ENCODE results near the gene DAPL1.

DAPL1 gene

GRCh38 chr2:158778243-158778642 lies 16.9 kb upstream of the DAPL1 start:
- no peak for DNase-seq

DNA sequence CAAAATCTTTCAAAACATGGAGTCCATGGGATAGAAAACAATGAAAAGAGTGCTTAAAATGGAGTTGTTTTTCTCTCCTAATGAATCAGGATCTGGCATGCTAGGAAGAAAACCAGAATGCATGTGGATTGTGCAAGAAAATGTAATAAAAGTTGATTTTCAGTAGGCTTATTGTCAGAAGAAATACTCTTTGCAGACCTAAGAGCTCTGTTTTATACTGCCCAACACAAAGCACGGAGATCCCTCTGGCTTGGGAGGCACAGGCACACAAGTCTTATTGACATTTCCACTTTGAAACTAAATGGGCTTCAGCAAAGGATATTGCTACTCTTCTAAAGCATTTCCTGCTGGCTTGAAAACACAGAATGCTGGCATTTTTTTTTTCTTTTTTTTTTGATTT lies 15.5 kb upstream of the DAPL1 start:
- DNase-seq, result no peak

DNA sequence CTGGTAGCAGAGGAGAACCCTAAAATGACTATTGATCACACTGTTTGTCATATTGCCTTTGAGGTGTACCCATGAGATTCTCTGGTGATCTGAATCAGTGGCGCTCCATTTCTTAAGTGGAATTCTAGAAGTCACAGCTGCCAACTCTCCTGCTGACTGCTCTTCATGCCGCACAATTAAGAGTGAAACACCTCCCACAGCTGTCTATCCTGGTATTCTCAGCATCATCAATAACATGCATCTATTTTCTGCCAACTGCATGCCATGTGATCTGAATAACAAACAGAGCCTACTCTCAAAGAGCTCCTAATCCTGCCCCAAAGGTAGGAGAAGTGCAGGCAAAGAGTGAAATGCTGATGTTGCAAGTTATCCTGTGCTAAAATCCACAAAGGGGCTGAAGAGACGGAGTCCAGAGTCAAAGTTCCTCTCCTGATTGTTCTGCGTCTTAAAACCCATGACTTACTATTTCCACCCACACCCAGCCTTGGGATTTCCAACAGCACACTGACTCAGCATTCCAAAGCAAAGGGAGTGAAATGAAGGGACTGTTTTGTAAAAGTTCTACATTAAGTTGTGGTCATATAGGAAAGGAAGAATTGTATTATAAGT lies 13.7 kb upstream of the DAPL1 start:
- no peak for DNase-seq

GRCh38 chr2:158782136-158782535 lies 13.0 kb upstream of the DAPL1 start:
- DNase-seq, result no peak

DNA sequence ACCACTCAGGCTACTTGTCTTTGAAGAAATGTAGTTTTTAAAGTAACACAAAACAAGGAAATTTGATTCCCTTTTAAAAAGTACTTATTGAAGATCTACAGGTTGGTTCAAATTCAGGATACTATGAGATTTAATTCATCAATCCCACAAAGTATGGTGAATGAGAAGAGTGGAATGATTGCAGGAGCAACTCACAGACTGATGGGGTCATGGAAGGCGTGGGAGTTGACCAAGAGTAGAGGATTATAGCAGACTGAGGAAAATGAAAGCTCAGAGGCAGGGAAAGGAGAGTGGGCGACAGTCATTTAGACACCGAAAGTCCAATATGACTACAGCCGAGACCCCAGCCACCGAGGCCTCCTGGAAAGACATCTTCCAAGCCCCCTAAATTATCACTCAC lies 12.5 kb upstream of the DAPL1 start:
- DNase-seq, result no peak

DNA sequence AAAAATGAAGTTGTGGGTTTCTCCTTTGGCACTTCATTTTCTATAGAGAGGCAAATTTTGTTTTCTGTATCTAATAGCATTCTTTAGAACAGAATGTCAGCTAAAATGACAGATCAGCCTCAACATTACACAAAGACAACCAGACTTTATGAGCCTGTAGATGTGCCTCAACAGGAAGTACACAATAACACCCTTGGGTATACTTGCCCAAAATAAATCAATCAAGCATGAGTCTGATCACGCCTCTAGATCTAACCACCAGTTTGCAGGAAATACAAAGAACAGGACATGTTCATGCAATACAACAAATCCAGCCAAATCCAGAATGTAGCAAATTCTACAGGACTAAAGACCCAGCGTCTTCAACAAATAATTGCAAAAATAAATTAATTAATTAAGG lies 11.2 kb upstream of the DAPL1 start:
- DNase-seq, result no peak

DNA sequence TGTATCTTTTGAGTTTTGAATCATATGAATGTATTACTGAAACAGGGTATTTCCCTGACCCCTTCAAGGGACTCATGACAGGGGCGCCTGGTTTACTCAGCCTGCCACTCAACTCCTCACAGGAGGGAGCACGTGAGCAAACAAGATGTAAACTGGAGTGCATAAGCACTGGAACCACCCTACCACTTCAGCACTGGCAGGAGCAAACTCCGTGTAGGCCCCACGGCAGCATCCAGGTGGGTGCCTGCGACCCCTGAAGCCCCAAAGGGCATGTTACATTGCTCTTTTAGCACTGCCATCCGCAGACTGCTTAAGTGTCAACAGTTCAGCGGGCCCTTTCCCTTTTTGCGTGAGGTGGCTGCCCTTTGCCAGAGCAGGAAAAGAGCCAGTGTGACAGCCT lies 8.2 kb upstream of the DAPL1 start:
- DNase-seq, result no peak

DNA sequence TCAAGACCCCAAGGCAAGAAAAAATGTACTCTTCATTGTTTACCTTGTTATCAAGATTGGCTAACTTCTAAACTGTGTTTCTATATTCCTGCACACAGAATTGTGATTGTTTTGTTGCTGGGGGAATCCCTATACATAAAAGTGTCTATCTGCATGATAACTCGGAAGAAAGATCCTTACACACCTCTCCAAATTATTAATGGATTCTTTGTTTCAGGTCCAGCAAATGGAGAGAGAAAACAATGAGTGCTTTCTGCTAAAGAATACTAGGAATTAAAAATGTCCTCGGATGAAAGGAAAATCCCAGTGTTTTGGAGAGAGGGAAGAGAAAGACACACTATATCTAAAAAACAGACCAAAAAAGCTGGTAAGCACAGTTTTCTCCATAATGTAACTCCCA lies 6.2 kb upstream of the DAPL1 start:
- DNase-seq, result no peak

- DNase-seq, result no peak
These were observed 1.5 kb downstream of the DAPL1 start for GRCh38 chr2:158796652-158797051.

- no peak for DNase-seq
These were observed 3.0 kb downstream of the DAPL1 start for GRCh38 chr2:158797963-158798700.

- no peak for DNase-seq
These were observed 4.1 kb downstream of the DAPL1 start for GRCh38 chr2:158799181-158799580.

DNA sequence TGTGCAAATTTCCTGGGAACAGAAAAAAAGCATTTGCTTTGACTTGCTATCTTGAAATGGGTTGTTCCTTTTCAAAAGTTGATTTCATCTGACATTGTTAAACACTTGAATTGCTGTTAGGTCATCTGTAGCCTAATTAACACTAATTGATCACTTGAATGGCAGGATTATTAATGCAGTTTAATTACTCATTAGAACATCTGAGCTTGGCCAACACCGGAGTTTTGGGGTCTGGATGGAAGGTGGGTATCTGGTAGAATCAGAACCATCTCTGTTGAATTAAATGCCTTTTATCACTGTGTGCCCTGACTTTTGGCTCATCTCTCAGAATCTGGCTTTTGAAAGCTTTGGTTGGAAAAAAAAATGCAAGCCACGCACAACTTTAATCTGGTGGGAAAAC lies 8.4 kb downstream of the DAPL1 start:
- no peak for DNase-seq

DNA sequence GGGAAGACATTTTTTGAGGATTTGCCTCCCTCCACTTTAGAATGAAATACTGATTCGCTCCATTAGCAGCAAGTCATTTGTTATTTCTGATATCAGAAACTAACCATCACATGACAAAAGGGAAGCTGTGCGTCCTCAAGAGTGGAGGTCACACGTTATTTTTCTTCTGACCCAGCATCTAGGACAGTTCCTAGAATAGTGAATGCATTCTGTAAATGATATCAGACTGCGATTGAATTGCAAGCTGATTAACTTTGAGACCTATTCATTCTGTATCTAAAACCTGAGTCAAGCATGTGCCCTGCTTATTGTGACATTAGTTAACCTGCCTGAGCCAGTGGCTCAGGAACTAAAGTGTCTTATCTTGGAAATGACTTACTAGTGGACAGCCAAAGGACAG lies 10.1 kb downstream of the DAPL1 start:
- no peak for DNase-seq

DNA sequence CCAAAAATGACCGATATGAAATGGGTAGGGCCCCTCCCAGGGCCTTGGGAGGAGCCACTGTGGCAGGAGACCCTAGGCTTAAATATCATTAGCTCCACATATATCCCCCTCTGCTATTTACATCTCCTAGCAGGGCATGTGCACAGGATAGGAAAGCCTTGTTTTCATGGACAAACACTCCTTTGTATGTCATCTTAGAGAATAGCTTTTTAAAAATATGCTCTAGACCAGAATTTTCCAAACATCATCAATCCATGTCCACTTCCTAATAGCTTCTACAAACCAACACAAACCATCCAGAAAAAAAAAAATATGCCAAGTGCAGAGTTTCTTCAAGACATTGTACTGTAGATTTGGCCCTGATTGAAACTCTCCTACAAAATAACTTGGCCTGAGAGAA lies 10.8 kb downstream of the DAPL1 start:
- DNase-seq, result no peak

DNA sequence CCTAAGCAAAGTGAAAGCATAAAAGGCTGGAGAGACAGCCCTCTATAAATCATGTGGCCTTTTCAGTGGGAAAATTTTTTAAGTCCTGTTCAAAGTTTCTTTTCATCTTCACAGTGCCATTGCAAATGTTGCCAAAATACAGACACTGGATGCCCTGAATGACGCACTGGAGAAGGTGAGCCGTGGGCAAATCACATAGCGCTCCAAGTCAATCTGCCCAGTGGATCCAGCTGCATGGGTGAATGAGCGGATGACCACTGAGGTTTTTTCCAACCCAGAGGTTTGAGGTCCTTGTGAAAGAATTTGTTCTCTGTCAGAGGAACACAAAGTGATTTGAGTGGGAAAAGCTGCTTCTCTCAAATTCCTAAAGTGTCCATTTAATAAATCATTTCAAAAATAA lies 11.8 kb downstream of the DAPL1 start:
- no peak for DNase-seq

GRCh38 chr2:158808426-158808825 lies 13.3 kb downstream of the DAPL1 start:
- DNase-seq, result no peak

DNA sequence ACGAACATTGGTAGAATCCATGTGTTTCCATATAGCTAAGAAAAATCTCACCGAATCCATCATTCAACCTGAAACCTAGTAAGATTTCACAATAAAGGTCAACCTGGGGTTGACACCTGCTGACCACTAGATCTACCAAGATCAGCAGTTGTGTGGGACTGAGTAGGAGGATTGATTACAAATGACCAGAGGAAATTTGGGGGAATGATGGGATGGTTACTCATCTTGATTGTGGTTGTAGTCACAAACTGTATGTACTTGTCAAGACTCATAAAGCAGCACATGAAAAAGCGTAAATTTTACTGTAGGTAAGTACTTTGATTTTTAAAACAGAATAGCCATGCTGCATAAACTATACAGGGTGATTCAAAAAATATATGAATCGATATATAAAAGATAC lies 14.7 kb downstream of the DAPL1 start:
- no peak for DNase-seq

DNA sequence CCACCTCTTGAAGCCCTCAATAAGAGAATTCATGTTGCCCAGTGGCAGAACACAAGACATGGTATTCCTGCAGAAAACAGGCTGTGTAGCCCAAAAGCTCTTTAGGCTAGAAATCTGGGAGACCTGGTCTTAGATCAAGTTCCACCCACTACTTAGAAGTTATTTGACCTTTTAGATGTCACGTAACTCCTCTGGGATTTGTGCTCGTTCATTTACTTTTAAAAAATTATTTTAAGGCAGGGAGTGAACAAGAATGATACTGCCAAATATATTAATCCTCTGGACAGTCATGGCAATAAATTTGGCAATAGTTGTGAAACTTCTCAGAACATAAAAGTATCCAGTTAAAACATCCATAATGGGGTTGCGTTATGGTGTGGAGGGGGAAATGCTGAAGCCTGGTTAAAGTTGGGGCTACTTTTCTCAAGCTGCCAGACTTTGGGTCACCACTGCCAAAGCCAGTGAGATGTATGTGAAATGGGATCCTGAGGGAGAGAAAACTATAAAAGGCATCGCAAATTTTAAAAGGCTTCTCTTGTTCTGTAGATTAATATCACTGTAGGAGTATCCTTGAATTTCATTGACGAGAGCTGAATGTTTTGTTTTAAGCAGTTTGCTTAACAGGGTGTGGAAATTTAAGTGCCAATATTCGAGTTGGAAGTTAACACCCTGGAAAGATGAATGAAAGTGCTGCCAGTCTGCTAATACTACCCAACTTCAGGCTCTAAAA lies 15.8 kb downstream of the DAPL1 start:
- DNase-seq, result no peak

- no peak for DNase-seq
These were observed 20.0 kb downstream of the DAPL1 start for GRCh38 chr2:158815166-158815565.

- no peak for DNase-seq
These were observed 20.5 kb downstream of the DAPL1 start for GRCh38 chr2:158815658-158816057.

DNA sequence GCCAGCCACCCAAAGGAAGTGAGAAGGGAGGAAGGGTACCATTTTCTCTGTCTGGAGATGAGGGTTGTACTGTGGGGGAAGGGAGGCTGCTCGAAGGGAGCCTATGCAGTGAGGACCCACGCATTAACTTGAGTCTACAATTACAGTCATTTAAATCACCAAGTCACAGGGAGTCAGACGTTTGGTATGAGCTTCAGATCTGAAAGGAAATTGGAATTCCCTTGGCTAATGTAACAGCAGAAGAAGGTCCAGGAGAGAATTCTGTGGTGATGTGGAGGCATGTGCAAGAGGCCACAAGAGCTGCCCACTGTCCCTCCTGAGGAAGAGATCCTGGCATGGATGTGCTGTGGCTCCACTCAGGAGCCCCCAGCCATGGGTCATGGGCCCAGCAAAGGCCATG lies 22.5 kb downstream of the DAPL1 start:
- no peak for DNase-seq

GRCh38 chr2:158818511-158818910 lies 23.4 kb downstream of the DAPL1 start:
- no peak for DNase-seq

GRCh38 chr2:158822193-158822592 lies 27.1 kb downstream of the DAPL1 start:
- no peak for DNase-seq

DNA sequence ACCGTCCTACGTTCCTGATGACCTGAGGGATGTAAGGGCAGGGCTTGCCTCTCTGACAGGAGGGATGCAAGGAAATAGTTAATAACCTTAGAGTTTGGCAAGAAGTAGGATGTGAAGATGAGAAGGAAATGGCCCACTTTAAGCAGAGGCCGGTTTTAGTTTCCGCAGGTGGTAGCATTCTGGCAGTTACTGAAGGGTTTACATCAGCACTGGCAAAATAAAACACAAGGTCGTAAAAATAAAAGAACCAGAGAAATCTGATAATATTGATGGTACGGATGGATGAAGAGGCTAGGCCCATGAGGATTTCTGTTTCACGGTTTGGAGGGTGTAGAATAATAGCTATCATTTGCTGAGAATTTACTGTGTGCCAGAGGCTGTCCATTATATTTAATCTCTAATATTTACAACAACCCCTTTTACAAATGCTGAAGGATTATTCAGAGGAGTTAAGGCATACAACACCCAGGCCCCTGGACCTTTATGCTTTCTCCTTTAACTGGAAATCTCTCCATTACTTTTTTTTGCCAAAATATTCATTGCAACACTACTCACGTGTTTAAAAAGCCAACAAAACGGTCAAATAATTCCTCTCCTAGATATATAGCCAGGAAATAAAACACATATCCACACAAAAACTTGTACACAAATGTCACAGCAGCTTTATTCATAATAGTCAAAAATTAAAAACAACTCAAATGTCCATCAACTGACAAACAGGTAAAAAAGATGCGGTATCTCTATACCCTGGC lies 28.5 kb downstream of the DAPL1 start:
- DNase-seq, result no peak

All from activated effector memory CD4-positive, alpha-beta T cell treated with Interleukin-2 at 50 U/mL for 16 hours (primary cell).